B cell (primary cell): ENCODE results near the gene FMN2. TPM values are rescaled to one million over a fixed set of nuclear protein-coding genes. Genes with fewer than 3 reads are reported as not detected.

Experiments
- ATAC-seq: fragments of 200-7000 bp; cut with Tn5 transposase; one replicate; pipeline ENCODE4 v1.10.0; 2021; ENCODE audit warnings: low read depth, mild to moderate bottlenecking, moderate number of reproducible peaks, moderate library complexity
- CTCF ChIA-PET: fragments of 350-600 bp; sonication (Branson Sonifier 250); formaldehyde crosslinking; loops from one replicate; lab custom pipeline; 2021; ENCODE audit warnings: antibody characterized with exemption, inconsistent platforms; lab: Charles Lee
- POLR2A ChIA-PET: fragments of 350-600 bp; sonication (Branson Sonifier 250); formaldehyde crosslinking; loops from one replicate; lab custom pipeline; 2021; ENCODE audit warnings: antibody characterized with exemption; lab: Charles Lee
- DNase-seq: peaks from one replicate; pipeline ENCODE4 v3.0.0; 2013
- H2AFZ ChIP-seq: 2 replicates; pipeline ENCODE4 v1.6.1; 2012; ENCODE audit warnings: mild to moderate bottlenecking, low read depth, low read length; ENCODE audit not compliant: insufficient read depth, poor library complexity, severe bottlenecking
- H3K27ac ChIP-seq, 2 donors: 1 replicate in 1 of 2; 2 replicates in 1 of 2; pipeline ENCODE4 v1.5.1; 2012 to 2013; ENCODE audit warnings: low read length in 2 of 2, mild to moderate bottlenecking in 2 of 2, moderate library complexity in 1 of 2
- H3K27me3 ChIP-seq, 4 experiments: fragments of 200-600 bp in 1 of 4; sonication (generic) in 1 of 4; replicated peaks in 1 of 4; 1 replicate in 2 of 4; 2 replicates in 2 of 4; pipeline versions ENCODE4 v1.6.1 to v1.7.0; 2013 to 2016; ENCODE audit warnings: low read length in 3 of 4, mild to moderate bottlenecking in 2 of 4, mixed read lengths in 1 of 4, moderate library complexity in 1 of 4; ENCODE audit not compliant: insufficient read depth in 4 of 4, control insufficient read depth in 3 of 4; ENCODE audit errors: control extremely low read depth in 1 of 4
- H3K36me3 ChIP-seq, 2 experiments: replicated peaks in 1 of 2; 1 replicate in 1 of 2; 2 replicates in 1 of 2; pipeline versions ENCODE4 v1.6.1 to v1.7.1; 2013; ENCODE audit warnings: low read length in 1 of 2; ENCODE audit not compliant: insufficient read depth in 2 of 2, control insufficient read depth in 1 of 2; ENCODE audit errors: control extremely low read depth in 1 of 2, extremely low read depth in 1 of 2
- H3K4me1 ChIP-seq, 2 donors: fragments of 200-600 bp in 1 of 2; sonication (generic) in 1 of 2; 1 replicate in 1 of 2; 2 replicates in 1 of 2; pipeline versions ENCODE4 v1.5.1 to v1.6.1; 2013 to 2017; ENCODE audit warnings: low read length in 2 of 2; ENCODE audit not compliant: control insufficient read depth in 2 of 2, insufficient read depth in 2 of 2
- H3K4me2 ChIP-seq: replicated peaks from 2 replicates; pipeline ENCODE3; 2012; ENCODE audit warnings: mild to moderate bottlenecking, low read depth, low read length; ENCODE audit not compliant: poor library complexity, severe bottlenecking
- H3K4me3 ChIP-seq, 5 experiments: fragments of 200-600 bp in 1 of 5; sonication (generic) in 1 of 5; 1 replicate in 3 of 5; 2 replicates in 2 of 5; pipeline versions ENCODE4 v1.5.1 to v1.7.0; 2011 to 2016; ENCODE audit warnings: low read length in 4 of 5, mild to moderate bottlenecking in 4 of 5, low read depth in 2 of 5, control low read depth in 1 of 5, moderate library complexity in 1 of 5; ENCODE audit not compliant: insufficient read depth in 1 of 5; ENCODE audit errors: control extremely low read depth in 1 of 5, extremely low read depth in 1 of 5
- H3K79me2 ChIP-seq: fragments of 200-600 bp; sonication (generic); one replicate; pipeline ENCODE4 v1.6.0; 2016; ENCODE audit warnings: low read length; ENCODE audit not compliant: control insufficient read depth, insufficient read depth
- H3K9ac ChIP-seq: fragments of 200-600 bp; sonication (generic); 2 replicates; pipeline ENCODE4 v1.6.1; 2017; ENCODE audit warnings: mild to moderate bottlenecking, low read length, moderate library complexity
- H3K9me3 ChIP-seq, 3 donors: one replicate each; pipeline versions ENCODE4 v1.6.1 to v1.7.1; 2013; ENCODE audit warnings: low read length in 2 of 3; ENCODE audit not compliant: control insufficient read depth in 2 of 3, insufficient read depth in 1 of 3; ENCODE audit errors: control extremely low read depth in 1 of 3
- H4K20me1 ChIP-seq: 2 replicates; pipeline ENCODE4 v1.6.0; 2012; ENCODE audit warnings: mild to moderate bottlenecking, low read length; ENCODE audit not compliant: insufficient read depth, control insufficient read depth, poor library complexity, severe bottlenecking
- H3K27ac Mint-ChIP-seq: one replicate; pipeline ENCODE4 v1.8.0; 2021; ENCODE audit warnings: mixed read lengths
- H3K27me3 Mint-ChIP-seq: one replicate; pipeline ENCODE4 v1.8.0; 2021; ENCODE audit warnings: mixed read lengths
- H3K4me1 Mint-ChIP-seq: one replicate; pipeline ENCODE4 v1.8.0; 2021; ENCODE audit warnings: mixed read lengths
- H3K4me3 Mint-ChIP-seq: one replicate; pipeline ENCODE4 v1.8.0; 2021; ENCODE audit warnings: mixed read lengths
- H3K9me3 Mint-ChIP-seq: one replicate; pipeline ENCODE4 v1.8.0; 2022; ENCODE audit warnings: mixed read lengths; ENCODE audit not compliant: insufficient read depth
- CTCF ChIP-seq: fragments of 200-600 bp; IDR thresholded peaks from one replicate; pipeline ENCODE4 v1.8.0; 2022; ENCODE audit warnings: antibody characterized with exemption, mild to moderate bottlenecking
- EZH2 ChIP-seq: IDR thresholded peaks from 2 replicates; pipeline ENCODE4 v1.6.1; 2012; ENCODE audit warnings: borderline replicate concordance, low read depth, mild to moderate bottlenecking, moderate library complexity, low read length; ENCODE audit not compliant: insufficient read depth, poor library complexity, severe bottlenecking
- WGBS: methylation state at CpG from one replicate; pipeline ENCODE4 v1.1.5; 2013; ENCODE audit warnings: missing lambda C conversion rate; ENCODE audit not compliant: insufficient coverage; 5-methylcytosine and 5-hydroxymethylcytosine counted together
- intact Hi-C: fragments of 100-400 bp; cut with micrococcal nuclease; formaldehyde crosslinking; loops from one replicate; pipeline ENCODE4 v1.10.0; 2022
- polyA plus RNA-seq: library from polyadenylated mRNA; depleted of rRNA; stranded (reverse); fragments of >200 nt; gene quantifications from 2 replicates; pipeline ENCODE4 v1.2.3, GENCODE V29; 2012
- total RNA-seq, 2 donors: library from RNA; stranded (reverse); fragments of 120-200 nt in 1 of 2; gene quantifications; 1 replicate in 1 of 2; 2 replicates in 1 of 2; pipeline versions ENCODE4 v1.2.3 to v1.2.4, GENCODE V29; 2013 to 2022

FMN2 gene
- total and polyA plus RNA-seq, 2 donors (not counting 1 experiment from before 2014, with no cell fraction given), result not detected

- Histone ChIP-seq H3K4me3 (no peak overlapping the region), H2AFZ (no peak overlapping the region), H3K27me3 (no peaks in the 10 kb centered on the region), H3K36me3 (no peaks in the 10 kb centered on the region), H3K9ac (no peak overlapping the region), H3K9me3 (no peaks in the 10 kb centered on the region), H3K4me2 (no peak overlapping the region), H4K20me1 (no peaks in the 10 kb centered on the region), H3K79me2 (no peaks in the 10 kb centered on the region), H3K4me1 (no peaks in the 10 kb centered on the region), H3K27ac (no peak overlapping the region)
- Mint-ChIP-seq H3K4me3 (no peak overlapping the region), H3K27me3 (no peaks in the 10 kb centered on the region), H3K9me3 (no peaks in the 10 kb centered on the region), H3K27ac (no peak overlapping the region), H3K4me1 (no peaks in the 10 kb centered on the region)
- ChIA-PET POLR2A (no interaction called here), CTCF (no interaction called here)
- DNase-seq (no peak), ATAC-seq (no peak)
- TF ChIP-seq EZH2 (no peak), CTCF (no peak)
- intact Hi-C loops, result no loop called here
- no CpG with 5 or more reads among the region's 1 CpG for WGBS
Observed at GRCh38 chr1:240395336-240395735, 303.7 kb downstream of the FMN2 start.

- Mint-ChIP-seq H3K4me1 (no peaks in the 10 kb centered on the region), H3K9me3 (no peaks in the 10 kb centered on the region), H3K27ac (no peak overlapping the region), H3K27me3 (no peaks in the 10 kb centered on the region), H3K4me3 (no peak overlapping the region)
- ChIA-PET POLR2A (no interaction called here), CTCF (no interaction called here)
- Histone ChIP-seq H3K36me3 (no peaks in the 10 kb centered on the region), H3K4me2 (no peak overlapping the region), H3K79me2 (no peaks in the 10 kb centered on the region), H3K27me3 (no peaks in the 10 kb centered on the region), H3K4me3 (no peak overlapping the region), H3K9me3 (no peaks in the 10 kb centered on the region), H3K9ac (no peak overlapping the region), H2AFZ (no peak overlapping the region), H3K27ac (no peak overlapping the region), H3K4me1 (no peaks in the 10 kb centered on the region), H4K20me1 (no peaks in the 10 kb centered on the region)
- 71% methylated on average over 6 of the region's 6 CpGs for WGBS
- no peak for TF ChIP-seq CTCF
- no peak for TF ChIP-seq EZH2
- no peak for ATAC-seq
- no peak for DNase-seq
- intact Hi-C loops, result no loop called here
Observed at GRCh38 chr1:240399381-240399780, 307.7 kb downstream of the FMN2 start.
